Natural killer cell (primary cell): ENCODE measurements around the gene UST. TPM values are rescaled to one million over a fixed set of nuclear protein-coding genes. Genes with fewer than 3 reads are reported as not detected.

Experiments
- ATAC-seq, 3 donors: fragments of 150-1000 bp in 2 of 3; fragments of 200-7000 bp in 1 of 3; cut with Tn5 transposase; 1 replicate in 1 of 3; 2 replicates in 2 of 3; pipeline ENCODE4 v1.10.0; 2021; ENCODE audit warnings: mild to moderate bottlenecking in 2 of 3, moderate library complexity in 2 of 3
- DNase-seq, 2 donors: peaks; one replicate each; pipeline versions ENCODE4 v3.0.0 to v3.0.0-alpha.2; 2013 to 2021; ENCODE audit warnings: mixed read lengths in 1 of 2
- H3K27ac ChIP-seq: one replicate; pipeline ENCODE4 v1.5.1; 2013; ENCODE audit warnings: mild to moderate bottlenecking, low read length
- H3K27me3 ChIP-seq: one replicate; pipeline ENCODE4 v1.6.1; 2013; ENCODE audit warnings: low read length; ENCODE audit not compliant: control insufficient read depth, insufficient read depth
- H3K36me3 ChIP-seq: one replicate; pipeline ENCODE4 v1.6.1; 2013; ENCODE audit warnings: low read length; ENCODE audit not compliant: control insufficient read depth, insufficient read depth
- H3K4me1 ChIP-seq: one replicate; pipeline ENCODE4 v1.6.1; 2013; ENCODE audit warnings: low read length; ENCODE audit not compliant: control insufficient read depth, insufficient read depth
- H3K4me3 ChIP-seq: one replicate; pipeline ENCODE4 v1.5.1; 2013; ENCODE audit warnings: low read length
- H3K9me3 ChIP-seq: one replicate; pipeline ENCODE4 v1.6.1; 2013; ENCODE audit warnings: low read length; ENCODE audit not compliant: control insufficient read depth, insufficient read depth
- H3K27ac Mint-ChIP-seq, 2 donors: one replicate each; pipeline ENCODE4 v1.8.0; 2022; ENCODE audit warnings: mild to moderate bottlenecking in 2 of 2, mixed read lengths in 2 of 2, moderate library complexity in 1 of 2
- H3K27me3 Mint-ChIP-seq, 2 donors: one replicate each; pipeline ENCODE4 v1.8.0; 2022; ENCODE audit warnings: low read depth in 2 of 2, mixed read lengths in 2 of 2
- H3K36me3 Mint-ChIP-seq: one replicate; pipeline ENCODE4 v1.8.0; 2022; ENCODE audit warnings: mixed read lengths
- H3K4me1 Mint-ChIP-seq, 2 donors: one replicate each; pipeline ENCODE4 v1.8.0; 2022; ENCODE audit warnings: mixed read lengths in 2 of 2
- H3K4me3 Mint-ChIP-seq: one replicate; pipeline ENCODE4 v1.8.0; 2022; ENCODE audit warnings: mild to moderate bottlenecking, moderate library complexity, mixed read lengths
- H3K9me3 Mint-ChIP-seq, 2 donors: one replicate each; pipeline ENCODE4 v1.8.0; 2022; ENCODE audit warnings: mixed read lengths in 2 of 2
- WGBS: methylation state at CpG from one replicate; pipeline ENCODE4 v1.1.7; 2013; ENCODE audit warnings: missing lambda C conversion rate; ENCODE audit not compliant: insufficient coverage; 5-methylcytosine and 5-hydroxymethylcytosine counted together
- intact Hi-C: fragments of 100-400 bp; cut with micrococcal nuclease; formaldehyde crosslinking; loops from one replicate; pipeline ENCODE4 v1.14.2; 2022
- total RNA-seq, 4 donors: library from RNA; stranded (reverse); fragments of 120-200 nt in 1 of 4; gene quantifications; one replicate each; pipeline versions ENCODE4 v1.2.3 to v1.2.4, GENCODE V29; 2013 to 2022
- TF ChIP-seq, protein P1 (sequence below): fragments of 200-600 bp; IDR thresholded peaks from one replicate; pipeline ENCODE4 v1.8.0; 2022; ENCODE audit warnings: antibody characterized with exemption

UST gene
- total RNA-seq, 3 donors from 2014 or later (not counting 1 experiment from before 2014, with no cell fraction given) = 6.3 to 11.9 (median 10.6) TPM

DNA sequence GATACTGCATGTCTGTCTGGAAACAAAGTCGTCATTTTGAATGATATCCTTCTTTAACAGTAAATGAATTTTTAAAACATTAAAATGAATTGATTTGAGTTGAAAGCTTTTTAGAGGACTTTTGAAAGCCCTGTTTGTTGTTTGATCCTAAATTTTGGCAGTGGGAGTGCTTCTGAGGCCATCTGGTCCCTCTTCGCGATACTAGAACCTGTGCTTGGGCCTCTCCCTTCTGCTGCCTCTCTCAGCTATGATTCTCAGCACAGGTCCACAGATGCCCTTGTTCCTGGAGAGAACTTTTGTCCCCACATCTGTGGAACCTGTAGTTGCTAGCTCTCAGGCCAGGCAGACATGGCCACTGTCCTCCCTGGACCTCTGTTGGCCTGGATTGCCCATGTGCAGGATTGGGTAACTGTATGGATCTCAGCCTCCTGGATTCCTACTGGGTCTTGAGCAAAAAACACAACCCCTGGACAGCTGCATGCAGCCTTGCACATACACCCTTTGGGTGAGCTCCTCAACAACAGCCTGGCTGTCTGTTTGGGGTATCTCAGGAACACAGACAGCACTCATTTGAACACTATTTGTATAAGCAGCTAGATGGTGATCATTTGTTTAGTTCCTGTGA is 21.9 kb downstream of the UST start:
- Mint-ChIP-seq H3K27me3 (no peaks in the 10 kb centered on the region), H3K27ac (no peak overlapping the region), H3K9me3 (no peaks in the 10 kb centered on the region), H3K4me3 (no peak overlapping the region), H3K4me1 (peaks cover 49 to 58% of the 10 kb centered on the region in 2 donors), H3K36me3 (no peaks in the 10 kb centered on the region)
- no peaks in the 10 kb centered on the region for H3K9me3 ChIP-seq
- intact Hi-C loops = no loop called here
- no peak overlapping the region for H3K27ac ChIP-seq
- ATAC-seq (no peak), DNase-seq (no peak)
- H3K36me3 ChIP-seq = no peaks in the 10 kb centered on the region
- peaks cover 24% of the 10 kb centered on the region for H3K4me1 ChIP-seq
- no peaks in the 10 kb centered on the region for H3K27me3 ChIP-seq
- TF ChIP-seq, protein P1, sequence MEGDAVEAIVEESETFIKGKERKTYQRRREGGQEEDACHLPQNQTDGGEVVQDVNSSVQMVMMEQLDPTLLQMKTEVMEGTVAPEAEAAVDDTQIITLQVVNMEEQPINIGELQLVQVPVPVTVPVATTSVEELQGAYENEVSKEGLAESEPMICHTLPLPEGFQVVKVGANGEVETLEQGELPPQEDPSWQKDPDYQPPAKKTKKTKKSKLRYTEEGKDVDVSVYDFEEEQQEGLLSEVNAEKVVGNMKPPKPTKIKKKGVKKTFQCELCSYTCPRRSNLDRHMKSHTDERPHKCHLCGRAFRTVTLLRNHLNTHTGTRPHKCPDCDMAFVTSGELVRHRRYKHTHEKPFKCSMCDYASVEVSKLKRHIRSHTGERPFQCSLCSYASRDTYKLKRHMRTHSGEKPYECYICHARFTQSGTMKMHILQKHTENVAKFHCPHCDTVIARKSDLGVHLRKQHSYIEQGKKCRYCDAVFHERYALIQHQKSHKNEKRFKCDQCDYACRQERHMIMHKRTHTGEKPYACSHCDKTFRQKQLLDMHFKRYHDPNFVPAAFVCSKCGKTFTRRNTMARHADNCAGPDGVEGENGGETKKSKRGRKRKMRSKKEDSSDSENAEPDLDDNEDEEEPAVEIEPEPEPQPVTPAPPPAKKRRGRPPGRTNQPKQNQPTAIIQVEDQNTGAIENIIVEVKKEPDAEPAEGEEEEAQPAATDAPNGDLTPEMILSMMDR = no peak
- WGBS = 95% methylated on average over 2 of the region's 3 CpGs
- no peak overlapping the region for H3K4me3 ChIP-seq

DNA sequence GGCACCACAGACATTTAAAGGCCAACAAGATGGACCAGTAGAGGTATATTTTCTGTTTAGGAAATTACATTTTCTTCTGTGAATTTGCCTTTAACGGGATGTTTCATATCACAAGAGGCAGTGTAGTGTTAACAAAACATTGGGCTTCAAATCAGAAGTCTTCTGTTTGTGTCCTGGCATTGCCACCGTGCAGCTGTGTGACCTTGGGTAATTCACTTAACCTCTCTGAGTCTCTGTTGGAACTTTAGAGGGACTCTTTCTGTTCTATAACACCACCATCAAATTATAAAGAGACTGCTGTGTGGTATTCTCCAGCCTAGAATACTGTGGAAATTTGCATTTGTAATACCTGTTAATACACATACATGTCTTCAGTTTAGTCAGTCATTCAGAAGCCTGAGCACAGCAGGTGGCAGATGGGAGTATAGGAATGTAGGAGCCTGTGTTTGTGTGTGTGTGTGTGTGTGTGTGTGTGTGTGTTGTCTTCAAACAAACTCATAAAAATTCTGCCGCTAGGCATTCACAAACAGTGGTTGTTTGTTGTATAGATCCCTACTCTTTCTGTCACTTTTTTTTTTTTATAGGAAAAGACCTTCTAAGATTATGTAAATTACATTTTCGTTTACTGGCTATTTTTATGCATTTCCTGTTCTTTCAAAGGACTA is 22.6 kb downstream of the UST start:
- Histone ChIP-seq H3K27ac (no peak overlapping the region), H3K36me3 (no peaks in the 10 kb centered on the region), H3K4me1 (peaks cover 24% of the 10 kb centered on the region), H3K4me3 (no peak overlapping the region), H3K9me3 (no peaks in the 10 kb centered on the region), H3K27me3 (no peaks in the 10 kb centered on the region)
- Mint-ChIP-seq H3K27ac (no peak overlapping the region), H3K27me3 (no peaks in the 10 kb centered on the region), H3K4me3 (peak overlapping the region; percentile 68), H3K4me1 (peaks cover 42 to 54% of the 10 kb centered on the region in 2 donors), H3K9me3 (no peaks in the 10 kb centered on the region), H3K36me3 (no peaks in the 10 kb centered on the region)
- no peak for ATAC-seq
- intact Hi-C loops = no loop called here
- DNase-seq = no peak
- TF ChIP-seq, protein P1 = no peak
- WGBS = 76% methylated on average over 3 of the region's 4 CpGs

DNA sequence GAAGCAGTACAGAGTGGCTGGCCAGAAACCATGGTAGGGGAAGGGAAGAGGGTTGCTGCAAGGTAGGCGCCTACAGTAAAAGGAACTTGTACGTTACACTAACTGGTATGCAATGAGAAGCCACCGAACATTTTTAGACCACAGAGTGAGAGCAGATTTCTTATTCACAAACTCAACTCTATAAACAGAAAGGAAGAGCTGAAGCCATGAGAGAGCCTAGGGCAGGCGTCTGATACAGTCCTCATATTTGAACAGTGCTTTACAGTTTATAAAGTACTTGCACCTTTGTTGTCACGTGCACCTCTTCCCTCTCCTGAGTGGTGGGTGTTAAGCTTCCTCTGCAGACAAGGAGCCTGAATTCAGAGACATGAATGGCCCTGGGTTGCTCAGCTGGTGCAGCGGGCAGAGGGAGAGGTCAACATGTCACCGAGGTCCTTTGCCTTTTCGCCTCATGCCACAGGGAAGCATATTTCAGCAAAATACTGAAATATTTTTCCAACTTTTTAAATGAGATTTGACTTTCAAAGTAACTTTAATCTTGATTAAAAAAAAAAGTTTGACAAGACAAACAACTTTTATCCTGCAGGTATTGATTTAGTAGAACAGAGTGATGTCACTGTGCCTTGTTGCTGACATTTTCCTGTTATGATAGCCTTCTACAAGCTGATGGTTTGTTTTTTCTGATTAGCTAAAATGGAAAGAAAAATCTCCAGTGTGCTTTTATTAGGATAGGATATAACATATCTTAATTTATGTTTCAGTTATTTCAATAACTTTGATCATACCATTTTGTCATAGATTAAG is 23.8 kb downstream of the UST start:
- Mint-ChIP-seq H3K27me3 (no peaks in the 10 kb centered on the region), H3K27ac (peak overlapping the region; percentile 46 to 48), H3K9me3 (no peaks in the 10 kb centered on the region), H3K4me3 (peak overlapping the region; percentile 68), H3K36me3 (no peaks in the 10 kb centered on the region), H3K4me1 (peaks cover 40 to 48% of the 10 kb centered on the region in 2 donors)
- H3K36me3 ChIP-seq = no peaks in the 10 kb centered on the region
- H3K9me3 ChIP-seq = no peaks in the 10 kb centered on the region
- H3K27me3 ChIP-seq = no peaks in the 10 kb centered on the region
- H3K4me1 ChIP-seq = peaks cover 24% of the 10 kb centered on the region
- ATAC-seq = peak; percentile 29 to 61 (median 39)
- H3K27ac ChIP-seq = no peak overlapping the region
- TF ChIP-seq, protein P1 = no peak
- 40% methylated on average over 7 of the region's 8 CpGs for WGBS
- H3K4me3 ChIP-seq = no peak overlapping the region
- DNase-seq = no peak
- intact Hi-C loops = no loop called here
